ENCODE results near the gene GTF3C1. TPM values are rescaled to one million over a fixed set of nuclear protein-coding genes. Genes with fewer than 3 reads are reported as not detected.

GTF3C1 gene
- total and polyA plus RNA-seq, 2 of the 13 experiments (the other 11 are each of a cell fraction or from before 2014, with no cell fraction given) = 29.2 to 72.7 TPM

DNA sequence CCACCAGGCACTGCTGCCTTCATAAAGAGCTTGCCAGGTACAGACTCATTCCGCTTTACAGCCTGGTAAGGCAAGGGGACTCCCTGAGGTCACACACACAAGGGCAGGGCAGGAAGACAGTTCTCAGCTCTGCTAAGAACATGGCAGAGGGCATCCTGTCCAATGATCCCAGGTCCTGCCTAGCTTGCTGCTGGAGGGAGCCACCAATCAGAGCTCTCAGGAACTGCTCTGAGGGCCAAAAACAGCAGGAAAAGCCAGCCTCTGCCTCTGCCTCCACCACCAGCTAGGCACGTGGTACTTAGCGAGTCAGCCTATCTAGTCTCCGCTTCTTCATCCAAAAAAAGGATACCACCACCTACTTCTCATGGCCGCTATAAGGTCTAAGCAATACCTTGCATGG is 66.1 kb downstream of the GTF3C1 start:
- no TSS peak for BruUV-seq (replicated peaks)
- H3K27me3 ChIP-seq (ENCODE audit: control insufficient read depth in 1 of 2, insufficient read depth in 2 of 2, low read length in 2 of 2) = no peaks in the 10 kb centered on the region
- no peaks in the 10 kb centered on the region for H3K79me2 ChIP-seq (ENCODE audit: insufficient read depth, low read length)
- no peak for TF ChIP-seq SOX13 (IDR thresholded peaks at IDR 0.05)
- no peak for TF ChIP-seq SOX13 (CRISPR knock-in tag; conservative IDR thresholded peaks at IDR 0.05 in 1 of 2, IDR thresholded peaks at IDR 0.05 in 1 of 2)
- TF ChIP-seq DR1 (CRISPR knock-in tag; IDR thresholded peaks at IDR 0.05) = no peak
- no peak for TF ChIP-seq TBL1XR1 (IDR thresholded peaks at IDR 0.05; ENCODE audit: borderline replicate concordance, low read length, partially characterized antibody)
- no peak for TF ChIP-seq ARID2 (CRISPR knock-in tag; IDR thresholded peaks at IDR 0.05; ENCODE audit: borderline replicate concordance)
- TF ChIP-seq CBFB (CRISPR knock-in tag; IDR thresholded peaks at IDR 0.05) = no peak
- no peak for TF ChIP-seq ZNF550 (CRISPR knock-in tag; IDR thresholded peaks at IDR 0.05; ENCODE audit: borderline replicate concordance)
- TF ChIP-seq FOXK1 (CRISPR knock-in tag; IDR thresholded peaks at IDR 0.05; ENCODE audit: borderline replicate concordance, low read depth) = no peak
- no peak for TF ChIP-seq ZNF749 (CRISPR knock-in tag; IDR thresholded peaks at IDR 0.05; ENCODE audit: borderline replicate concordance)
- TF ChIP-seq RFX5 (IDR thresholded peaks at IDR 0.05; ENCODE audit: low read depth, low read length) = no peak
- ChIA-PET CTCF (ENCODE audit: low intra/inter-chr PET ratio, low total read pairs) (no interaction called here), POLR2A (no interaction called here)
- FAIRE-seq = no peak
- H3K36me3 ChIP-seq (replicated peaks in 1 of 2; ENCODE audit: control insufficient read depth in 1 of 2, insufficient read depth in 2 of 2, low read length in 2 of 2) = peaks cover 66 to 86% of the 10 kb centered on the region in 2 experiments
- intact Hi-C loops (cut with micrococcal nuclease; ENCODE audit: unreplicated experiment) (no loop called here), in situ Hi-C loops (cut with HindIII; ENCODE audit: extremely low pct_ligation_motif_present, low pct_unique_long_range_greater_than_20kb) (no loop called here)
- H3K4me3 ChIP-seq (replicated peaks in 1 of 3; ENCODE audit: insufficient read depth in 1 of 3, low read depth in 2 of 3, low read length in 3 of 3) = no peak overlapping the region
- no peak for ATAC-seq
- H3K4me1 ChIP-seq (ENCODE audit: insufficient read depth, low read length) = 0 out of 2 replicates have a peak, but pooled peaks cover under 1% of the 10 kb centered on the region
- no peak overlapping the region for H3K27ac ChIP-seq (ENCODE audit: extremely low read length, insufficient read depth, low read length)
- no peaks in the 10 kb centered on the region for H3K9me3 ChIP-seq (ENCODE audit: low read length)
- no peak overlapping the region for H3K4me2 ChIP-seq (ENCODE audit: low read depth, low read length)
- H4K20me1 ChIP-seq (ENCODE audit: insufficient read depth, low read length) = no peaks in the 10 kb centered on the region
- no peak for DNase-seq (ENCODE audit: low spot score)
- H2AFZ ChIP-seq (ENCODE audit: low read length) = no peak overlapping the region
- H3K9ac ChIP-seq (ENCODE audit: insufficient read depth, low read depth, low read length) = no peak overlapping the region
- 100% methylated on average over 2 of the region's 5 CpGs for WGBS (ENCODE audit: low lambda C conversion rate)

DNA sequence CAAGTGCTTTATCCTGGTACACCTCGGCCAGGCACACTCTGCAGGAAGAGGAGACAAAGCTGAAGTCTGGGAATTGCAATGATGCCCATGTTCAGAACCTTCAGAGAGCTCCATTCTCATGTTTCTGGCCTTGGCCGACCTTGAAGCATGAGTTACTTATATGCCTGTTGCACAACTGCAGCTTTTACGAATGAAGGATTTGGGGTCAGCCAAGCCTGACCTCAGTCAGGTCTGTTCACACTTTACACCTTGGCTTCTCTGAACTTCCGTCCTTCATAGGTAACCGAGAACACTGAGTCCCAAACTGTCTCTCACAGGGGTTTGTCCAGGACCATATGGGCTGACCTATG is 66.7 kb downstream of the GTF3C1 start:
- DNase-seq (ENCODE audit: low spot score) (no peak), ATAC-seq (no peak), FAIRE-seq (no peak)
- in situ Hi-C loops (cut with HindIII; ENCODE audit: extremely low pct_ligation_motif_present, low pct_unique_long_range_greater_than_20kb) (no loop called here), intact Hi-C loops (cut with micrococcal nuclease; ENCODE audit: unreplicated experiment) (no loop called here)
- Histone ChIP-seq H3K4me1 (ENCODE audit: insufficient read depth, low read length) (0 out of 2 replicates have a peak, but pooled peaks cover 6% of the 10 kb centered on the region), H3K36me3 (replicated peaks in 1 of 2; ENCODE audit: control insufficient read depth in 1 of 2, insufficient read depth in 2 of 2, low read length in 2 of 2) (peaks cover 65 to 86% of the 10 kb centered on the region in 2 experiments), H3K4me3 (replicated peaks in 1 of 3; ENCODE audit: insufficient read depth in 1 of 3, low read depth in 2 of 3, low read length in 3 of 3) (no peak overlapping the region), H3K79me2 (ENCODE audit: insufficient read depth, low read length) (no peaks in the 10 kb centered on the region), H3K27me3 (ENCODE audit: control insufficient read depth in 1 of 2, insufficient read depth in 2 of 2, low read length in 2 of 2) (no peaks in the 10 kb centered on the region), H2AFZ (ENCODE audit: low read length) (no peak overlapping the region), H3K4me2 (ENCODE audit: low read depth, low read length) (no peak overlapping the region), H3K27ac (ENCODE audit: extremely low read length, insufficient read depth, low read length) (no peak overlapping the region), H3K9ac (ENCODE audit: insufficient read depth, low read depth, low read length) (no peak overlapping the region), H3K9me3 (ENCODE audit: low read length) (no peaks in the 10 kb centered on the region), H4K20me1 (ENCODE audit: insufficient read depth, low read length) (no peaks in the 10 kb centered on the region)
- BruUV-seq (replicated peaks) = no TSS peak
- 88% methylated on average over 5 of the region's 5 CpGs for WGBS (ENCODE audit: low lambda C conversion rate)
- TF ChIP-seq SALL1 (CRISPR knock-in tag; IDR thresholded peaks at IDR 0.05) (no peak), HCFC1 (IDR thresholded peaks at IDR 0.05; ENCODE audit: low read depth, low read length) (no peak), BORCS8-MEF2B (CRISPR knock-in tag; IDR thresholded peaks at IDR 0.05) (no peak)
- TF ChIP-seq, protein P1, sequence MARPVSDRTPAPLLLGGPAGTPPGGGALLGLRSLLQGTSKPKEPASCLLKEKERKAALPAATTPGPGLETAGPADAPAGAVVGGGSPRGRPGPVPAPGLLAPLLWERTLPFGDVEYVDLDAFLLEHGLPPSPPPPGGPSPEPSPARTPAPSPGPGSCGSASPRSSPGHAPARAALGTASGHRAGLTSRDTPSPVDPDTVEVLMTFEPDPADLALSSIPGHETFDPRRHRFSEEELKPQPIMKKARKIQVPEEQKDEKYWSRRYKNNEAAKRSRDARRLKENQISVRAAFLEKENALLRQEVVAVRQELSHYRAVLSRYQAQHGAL (CRISPR knock-in tag; IDR thresholded peaks at IDR 0.05; ENCODE audit: not compliant biosample characterization) = no peak
- ChIA-PET POLR2A (no interaction called here), CTCF (ENCODE audit: low intra/inter-chr PET ratio, low total read pairs) (no interaction called here)

Measured in HepG2 (cell line).